Measurements from ENCODE around the gene LAMC1.

- no peak for TF ChIP-seq RFX5 (IDR thresholded peaks at IDR 0.05; ENCODE audit: low read length)
- no peak for TF ChIP-seq ZBTB33 (IDR thresholded peaks at IDR 0.05; ENCODE audit: borderline replicate concordance, low read depth)
- no peak for TF ChIP-seq CTCF (IDR thresholded peaks at IDR 0.05)
- no peak for TF ChIP-seq EP300 (IDR thresholded peaks at IDR 0.05; ENCODE audit: borderline replicate concordance in 1 of 2, low read depth in 1 of 2, low read length in 1 of 2)
- TF ChIP-seq TAF1 (IDR thresholded peaks at IDR 0.05; ENCODE audit: borderline replicate concordance, low read depth, low read length), result no peak
- no peak for TF ChIP-seq GABPA (IDR thresholded peaks at IDR 0.05; ENCODE audit: low read depth)
- TF ChIP-seq ELF1 (IDR thresholded peaks at IDR 0.05), result no peak
- no peak for TF ChIP-seq NRF1 (IDR thresholded peaks at IDR 0.05; ENCODE audit: low read depth, low read length)
- TF ChIP-seq YY1 (IDR thresholded peaks at IDR 0.05; ENCODE audit: low read depth), result no peak
- no peak for TF ChIP-seq MXI1 (IDR thresholded peaks at IDR 0.05; ENCODE audit: low read depth, low read length)
These were observed 11.5 kb downstream of the LAMC1 start for GRCh38 chr1:183034682-183035081.

All from SK-N-SH (cell line).